Measurements from ENCODE around the gene SC5D.
A peak's percentile ranks its signal among the peaks of the same experiment; 100 is the strongest.

Gene SC5D, protein sequence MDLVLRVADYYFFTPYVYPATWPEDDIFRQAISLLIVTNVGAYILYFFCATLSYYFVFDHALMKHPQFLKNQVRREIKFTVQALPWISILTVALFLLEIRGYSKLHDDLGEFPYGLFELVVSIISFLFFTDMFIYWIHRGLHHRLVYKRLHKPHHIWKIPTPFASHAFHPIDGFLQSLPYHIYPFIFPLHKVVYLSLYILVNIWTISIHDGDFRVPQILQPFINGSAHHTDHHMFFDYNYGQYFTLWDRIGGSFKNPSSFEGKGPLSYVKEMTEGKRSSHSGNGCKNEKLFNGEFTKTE

DNA sequence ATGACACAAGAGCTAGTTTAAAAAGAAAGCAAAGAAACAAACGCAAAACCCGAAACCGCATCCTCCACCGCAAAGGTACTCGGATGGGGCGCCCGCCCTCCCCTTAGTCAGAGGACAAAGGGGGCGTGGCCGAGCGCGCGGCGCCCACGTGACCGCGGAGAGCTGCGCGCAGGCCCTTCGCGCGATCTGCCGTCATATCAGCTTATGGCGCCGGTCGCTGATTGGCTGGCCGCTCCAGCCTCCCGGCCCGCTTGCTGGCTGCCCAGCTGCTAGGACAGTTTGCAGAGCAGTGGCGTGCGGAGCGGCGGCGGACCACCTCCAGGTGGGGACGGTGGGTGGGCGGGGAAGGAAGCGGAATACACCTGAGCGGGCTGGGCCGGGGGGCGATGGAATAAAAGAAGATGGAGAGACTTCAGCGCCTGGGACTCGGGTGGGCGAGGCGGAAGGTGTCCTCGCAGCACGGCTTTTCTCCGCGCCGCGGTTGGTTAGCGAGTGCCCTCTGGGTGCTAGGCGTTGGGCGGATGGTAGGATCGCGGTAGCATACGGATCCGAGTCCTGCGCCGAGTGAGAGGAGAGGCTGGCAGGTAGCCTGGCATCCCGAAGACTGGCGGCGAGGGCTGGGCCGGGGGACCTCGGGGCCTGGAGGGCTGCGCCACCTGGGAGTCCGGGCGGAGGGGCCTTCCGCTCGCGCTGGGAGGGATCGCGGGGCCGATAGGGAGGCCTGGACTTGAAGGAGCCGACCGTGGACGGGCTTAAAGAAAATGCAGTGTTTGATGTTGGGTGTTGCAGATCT, at the start of gene SC5D:
TSS of gene SC5D (plus strand) at position 277 of the 793 bp plus-strand sequence. CDS start 10,605 bp downstream, outside the sequence.
- DNase-seq (ENCODE audit: low read depth, low spot score): peak; percentile 53
- CTCF ChIA-PET: interaction anchor here (0.7 to 1.8 kb wide), 8 partner anchors 11 to 1288 kb away, joined by 3 to 4 read pairs (median 3); no protein-coding TSS in a partner anchor
- POLR2A ChIA-PET: interaction anchor here (0.9 kb wide), 1 partner anchor 11 kb away, joined by 3 read pairs; no protein-coding TSS in a partner anchor
- peak within 1 kb of the TSS; percentile 93 for H3K4me3 ChIP-seq (ENCODE audit: low read depth, low read length)
- TF ChIP-seq, protein P1, sequence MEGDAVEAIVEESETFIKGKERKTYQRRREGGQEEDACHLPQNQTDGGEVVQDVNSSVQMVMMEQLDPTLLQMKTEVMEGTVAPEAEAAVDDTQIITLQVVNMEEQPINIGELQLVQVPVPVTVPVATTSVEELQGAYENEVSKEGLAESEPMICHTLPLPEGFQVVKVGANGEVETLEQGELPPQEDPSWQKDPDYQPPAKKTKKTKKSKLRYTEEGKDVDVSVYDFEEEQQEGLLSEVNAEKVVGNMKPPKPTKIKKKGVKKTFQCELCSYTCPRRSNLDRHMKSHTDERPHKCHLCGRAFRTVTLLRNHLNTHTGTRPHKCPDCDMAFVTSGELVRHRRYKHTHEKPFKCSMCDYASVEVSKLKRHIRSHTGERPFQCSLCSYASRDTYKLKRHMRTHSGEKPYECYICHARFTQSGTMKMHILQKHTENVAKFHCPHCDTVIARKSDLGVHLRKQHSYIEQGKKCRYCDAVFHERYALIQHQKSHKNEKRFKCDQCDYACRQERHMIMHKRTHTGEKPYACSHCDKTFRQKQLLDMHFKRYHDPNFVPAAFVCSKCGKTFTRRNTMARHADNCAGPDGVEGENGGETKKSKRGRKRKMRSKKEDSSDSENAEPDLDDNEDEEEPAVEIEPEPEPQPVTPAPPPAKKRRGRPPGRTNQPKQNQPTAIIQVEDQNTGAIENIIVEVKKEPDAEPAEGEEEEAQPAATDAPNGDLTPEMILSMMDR (IDR thresholded peaks at IDR 0.05; ENCODE audit: insufficient read depth, low read length, missing control alignments): no peak

DNA sequence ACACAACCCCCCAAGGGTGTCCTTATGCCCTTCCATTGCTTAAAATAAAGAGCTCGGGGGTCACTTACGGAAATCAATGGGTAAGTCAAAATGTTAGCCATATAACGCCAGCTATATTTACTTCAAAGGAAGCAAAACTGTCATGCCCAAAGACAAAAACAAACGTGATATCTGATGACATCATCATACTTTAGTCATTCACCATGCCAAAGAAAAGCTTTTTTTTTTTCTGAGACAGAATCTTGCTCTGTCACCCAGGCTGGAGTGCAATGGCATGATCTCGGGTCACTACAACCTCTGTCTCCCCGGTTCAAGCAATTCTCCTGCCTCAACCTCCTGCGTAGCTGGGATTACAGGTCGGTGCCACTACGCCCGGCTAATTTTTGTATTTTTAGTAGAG, 47.7 kb upstream of the SC5D start:
- H3K4me3 ChIP-seq (ENCODE audit: low read depth, low read length): no peak overlapping the region
- TF ChIP-seq, protein P1 (IDR thresholded peaks at IDR 0.05; ENCODE audit: insufficient read depth, low read length, missing control alignments): no peak
- ChIA-PET CTCF (interaction anchor here (1.4 to 4.1 kb wide), 4 partner anchors 11 to 1262 kb away, joined by 4 to 16 read pairs (median 6); no protein-coding TSS in a partner anchor), POLR2A (no interaction called here)
- DNase-seq (ENCODE audit: low read depth, low spot score): no peak

DNA sequence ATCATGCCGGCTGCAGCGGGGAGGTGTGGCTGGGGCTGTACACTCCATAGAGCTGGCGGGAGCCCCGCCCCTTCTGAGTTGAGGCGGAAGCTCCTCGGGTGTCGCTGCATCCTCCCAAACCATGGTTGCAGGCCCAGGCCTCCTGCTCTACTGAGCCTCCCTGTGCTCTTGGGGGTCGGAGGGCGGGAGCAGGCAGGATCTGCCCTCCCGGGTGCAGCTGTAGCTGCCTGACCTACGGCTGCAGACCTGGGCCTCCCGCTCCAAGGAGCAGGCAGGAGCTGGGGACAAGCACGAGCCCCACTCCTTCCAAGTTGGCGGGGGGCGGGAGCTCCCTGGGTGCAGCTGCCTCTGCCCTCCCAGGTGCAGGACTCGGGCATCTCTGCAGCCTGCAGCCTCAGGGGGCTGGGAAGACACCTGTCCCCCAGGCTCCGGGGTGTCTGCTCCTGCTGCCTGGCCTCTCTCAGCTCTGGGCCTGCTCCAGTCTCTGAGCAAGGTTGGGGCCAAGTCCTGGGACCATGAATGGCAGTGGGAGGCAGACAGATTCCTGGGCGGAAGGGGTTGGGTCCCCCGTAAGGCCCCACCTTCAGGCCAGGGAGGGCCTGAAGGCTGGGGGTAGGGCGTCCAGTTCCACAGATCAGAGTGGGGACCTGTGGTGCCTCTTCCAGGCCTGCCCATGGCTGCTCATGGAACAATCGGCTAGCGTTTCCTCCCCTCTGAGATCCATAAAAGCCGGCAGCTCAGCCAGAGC, 46.4 kb upstream of the SC5D start:
- CTCF ChIA-PET: interaction anchor here (1.1 to 4.1 kb wide), 7 partner anchors 10 to 1260 kb away, joined by 3 to 16 read pairs (median 5); partner anchors contain the start of gene SC5D
- TF ChIP-seq, protein P1 (IDR thresholded peaks at IDR 0.05; ENCODE audit: insufficient read depth, low read length, missing control alignments): no peak
- POLR2A ChIA-PET: no interaction called here
- no peak for DNase-seq (ENCODE audit: low read depth, low spot score)
- H3K4me3 ChIP-seq (ENCODE audit: low read depth, low read length): no peak overlapping the region

DNA sequence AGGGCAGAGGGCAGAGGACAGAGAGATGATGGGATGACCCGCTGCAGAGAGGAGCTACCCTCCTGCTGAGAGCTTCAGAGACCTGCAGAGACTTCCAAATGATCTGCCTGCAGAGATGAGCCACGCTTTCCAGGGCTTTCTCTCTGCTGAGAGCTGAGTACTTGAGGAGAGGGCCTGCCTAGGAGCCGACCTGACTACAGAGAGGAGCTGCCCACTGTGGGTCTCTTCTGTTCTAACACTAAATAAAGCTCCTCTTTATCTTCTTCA, 45.9 kb upstream of the SC5D start:
- TF ChIP-seq, protein P1 (IDR thresholded peaks at IDR 0.05; ENCODE audit: insufficient read depth, low read length, missing control alignments): no peak
- no peak overlapping the region for H3K4me3 ChIP-seq (ENCODE audit: low read depth, low read length)
- POLR2A ChIA-PET: no interaction called here
- CTCF ChIA-PET: interaction anchor here (1.0 to 4.1 kb wide), 7 partner anchors 9 to 345 kb away, joined by 3 to 16 read pairs (median 5); partner anchors contain the start of gene SC5D
- DNase-seq (ENCODE audit: low read depth, low spot score): no peak

DNA sequence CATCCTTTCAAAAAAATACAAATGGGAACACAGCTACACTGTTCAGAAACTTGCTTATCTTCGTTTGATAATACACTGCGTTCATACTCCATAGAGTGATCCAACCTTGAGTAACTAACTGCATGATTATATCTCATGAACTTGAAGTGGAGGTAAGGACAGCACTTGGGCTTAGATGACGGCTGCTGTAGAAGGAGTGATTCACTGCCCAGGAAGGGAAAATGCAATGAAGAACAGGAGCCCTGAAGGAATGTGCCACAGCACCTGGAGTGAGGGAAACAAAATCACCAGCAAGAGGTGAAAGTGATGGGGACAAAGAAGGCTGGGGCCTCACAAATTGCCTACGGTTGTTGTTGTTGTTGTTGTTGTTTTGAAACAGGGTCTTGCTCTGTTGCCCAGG, 44.1 kb upstream of the SC5D start:
- DNase-seq (ENCODE audit: low read depth, low spot score): no peak
- POLR2A ChIA-PET: no interaction called here
- TF ChIP-seq, protein P1 (IDR thresholded peaks at IDR 0.05; ENCODE audit: insufficient read depth, low read length, missing control alignments): no peak
- H3K4me3 ChIP-seq (ENCODE audit: low read depth, low read length): no peak overlapping the region
- CTCF ChIA-PET: interaction anchor here (1.1 kb wide), 1 partner anchor 341 kb away, joined by 3 read pairs; no protein-coding TSS in a partner anchor
